K562 (cell line): Measurements from ENCODE around the gene ZBTB20. TPM values are rescaled to one million over a fixed set of nuclear protein-coding genes. Genes with fewer than 3 reads are reported as not detected.

ENCODE experiments used
- ATAC-seq: fragments of 200-7000 bp; cut with Tn5 transposase; 3 replicates; pipeline ENCODE4 v1.9.1; 2020; ENCODE audit warnings: moderate library complexity
- BruUV-seq: library from RNA; stranded (reverse); fragments of 400-500 nt; replicated peaks from 2 replicates; lab custom pipeline; 2021; lab: Mats Ljungman, UMichigan
- CTCF ChIA-PET: fragments of 300-600 bp; formaldehyde crosslinking; extraction: SDS; loops from one replicate; lab custom pipeline; 2021; ENCODE audit warnings: low intra/inter-chr PET ratio; lab: Yijun Ruan, JAX
- POLR2A ChIA-PET: fragments of 300-600, 350-650 bp; sonication (Branson Sonifier 250); formaldehyde crosslinking; extraction: SDS; loops from one replicate; lab custom pipeline; 2021; ENCODE audit warnings: antibody characterized with exemption, inconsistent platforms; lab: Yijun Ruan, JAX
- DNase-seq, 4 experiments: peaks; one replicate each; pipeline versions ENCODE4 v3.0.0 to v3.0.0-alpha.2; 2011 to 2018; ENCODE audit warnings: low spot score in 3 of 4, mixed read lengths in 3 of 4; ENCODE audit errors: extremely low read depth in 1 of 4
- FAIRE-seq: peaks from 2 replicates; lab custom pipeline; 2011; peaks lifted over from hg19 to GRCh38; lab: Jason Lieb, UNC
- H2AFZ ChIP-seq: 2 replicates; pipeline ENCODE4 v1.6.0; 2011; ENCODE audit warnings: low read depth, low read length, control low read depth, inconsistent platforms
- H3K27ac ChIP-seq: fragments of 200-600 bp; 3 replicates; pipeline ENCODE4 v1.8.0; 2011; ENCODE audit warnings: low read depth, mild to moderate bottlenecking, control low read depth, inconsistent platforms, low read length, moderate library complexity, mixed read lengths; ENCODE audit errors: extremely low read depth
- H3K27me3 ChIP-seq, 2 experiments: fragments of 300-600 bp in 1 of 2; 2 replicates in 1 of 2; 3 replicates in 1 of 2; pipeline versions ENCODE4 v1.6.0 to v1.8.0; 2011; ENCODE audit warnings: inconsistent platforms in 2 of 2, low read length in 2 of 2, mild to moderate bottlenecking in 1 of 2, mixed read lengths in 1 of 2, moderate library complexity in 1 of 2; ENCODE audit not compliant: control insufficient read depth in 2 of 2, insufficient read depth in 2 of 2
- H3K36me3 ChIP-seq: fragments of 300-600 bp; 3 replicates; pipeline ENCODE4 v1.8.0; 2011; ENCODE audit warnings: mild to moderate bottlenecking, low read length, inconsistent platforms; ENCODE audit not compliant: control insufficient read depth, insufficient read depth
- H3K4me1 ChIP-seq, 2 experiments: fragments of 200-600 bp in 1 of 2; replicated peaks in 1 of 2; 2 replicates in 1 of 2; 3 replicates in 1 of 2; pipeline versions ENCODE4 v1.5.1 to v1.8.0; 2011; ENCODE audit warnings: inconsistent platforms in 2 of 2, low read length in 2 of 2, mild to moderate bottlenecking in 1 of 2, mixed read lengths in 1 of 2, moderate library complexity in 1 of 2; ENCODE audit not compliant: control insufficient read depth in 2 of 2, insufficient read depth in 2 of 2
- H3K4me2 ChIP-seq: 2 replicates; pipeline ENCODE4 v1.6.1; 2011; ENCODE audit warnings: low read length, control low read depth, inconsistent platforms, mixed read lengths; ENCODE audit not compliant: insufficient read depth
- H3K4me3 ChIP-seq: fragments of 200-600 bp; sonication (generic), shearing (Covaris generic); 2 replicates; pipeline ENCODE4 v1.5.1; 2016; ENCODE audit warnings: control low read depth, inconsistent platforms
- H3K79me2 ChIP-seq: fragments of 200-600 bp; 3 replicates; pipeline ENCODE4 v1.8.0; 2011; ENCODE audit warnings: low read length, inconsistent platforms; ENCODE audit not compliant: control insufficient read depth, insufficient read depth
- H3K9ac ChIP-seq, 2 experiments: 2 replicates each; pipeline versions ENCODE4 v1.6.0 to v1.6.1; 2011; ENCODE audit warnings: low read depth in 2 of 2, low read length in 2 of 2, control low read depth in 1 of 2, inconsistent platforms in 1 of 2, mild to moderate bottlenecking in 1 of 2, mixed read lengths in 1 of 2; ENCODE audit not compliant: insufficient read depth in 1 of 2
- H3K9me1 ChIP-seq: one replicate; pipeline ENCODE4 v1.6.0; 2011; ENCODE audit warnings: inconsistent platforms, mild to moderate bottlenecking, low read length, moderate library complexity; ENCODE audit not compliant: control insufficient read depth, insufficient read depth
- H3K9me3 ChIP-seq: replicated peaks from 2 replicates; pipeline ENCODE4 v1.5.1; 2011; ENCODE audit warnings: low read depth, low read length, inconsistent platforms; ENCODE audit not compliant: control insufficient read depth, insufficient read depth
- H4K20me1 ChIP-seq: replicated peaks from 2 replicates; pipeline ENCODE4 v1.6.1; 2011; ENCODE audit warnings: low read length, inconsistent platforms, mixed read lengths; ENCODE audit not compliant: control insufficient read depth, insufficient read depth
- HDAC2 ChIP-seq: fragments of 450-650 bp; IDR thresholded peaks from 2 replicates; pipeline ENCODE4 v1.6.1; 2016; ENCODE audit warnings: mild to moderate bottlenecking
- IRF2 ChIP-seq: sonication (generic); formaldehyde crosslinking; IDR thresholded peaks from 2 replicates; pipeline ENCODE4 v1.8.1; 2022; ENCODE audit warnings: mild to moderate bottlenecking, missing genetic modification reagents
- KDM4B ChIP-seq, 2 experiments: fragments of 450-650 bp in 1 of 2; sonication (generic) in 1 of 2; IDR thresholded peaks; 2 replicates each; pipeline ENCODE4 v1.6.1; 2016 to 2017; ENCODE audit warnings: borderline replicate concordance in 2 of 2, antibody characterized with exemption in 1 of 2, low read depth in 1 of 2, mild to moderate bottlenecking in 1 of 2
- MTA1 ChIP-seq: fragments of 450-650 bp; IDR thresholded peaks from 2 replicates; pipeline ENCODE4 v1.6.1; 2017; ENCODE audit warnings: borderline replicate concordance
- MXI1 ChIP-seq: IDR thresholded peaks from 2 replicates; pipeline ENCODE4 v1.6.1; 2011; ENCODE audit warnings: low read depth, mild to moderate bottlenecking, improper control_type of control experiment, low read length
- MYC ChIP-seq, 2 experiments: fragments of 250-450 bp in 1 of 2; sonication (Bioruptor Pico) in 1 of 2; IDR thresholded peaks; 2 replicates each; pipeline versions ENCODE4 v1.5.1 to v1.6.1; 2012 to 2021; ENCODE audit warnings: low read depth in 2 of 2, borderline replicate concordance in 1 of 2, improper control_type of control experiment in 1 of 2, low read length in 1 of 2, mild to moderate bottlenecking in 1 of 2, moderate library complexity in 1 of 2
- NFE2 ChIP-seq: IDR thresholded peaks from 2 replicates; pipeline ENCODE4 v1.6.1; 2014; ENCODE audit warnings: antibody characterized with exemption, low read depth
- PHF21A ChIP-seq: fragments of 450-650 bp; IDR thresholded peaks from 2 replicates; pipeline ENCODE4 v1.6.1; 2017; ENCODE audit warnings: low read depth, borderline replicate concordance
- POLR2B ChIP-seq: fragments of 450-650 bp; IDR thresholded peaks from 2 replicates; pipeline ENCODE4 v1.6.1; 2018; ENCODE audit warnings: low read depth; ENCODE audit not compliant: partially characterized antibody
- PPARD ChIP-seq: fragments of 250-450 bp; sonication (Bioruptor Pico); IDR thresholded peaks from 2 replicates; pipeline ENCODE4 v1.8.0; 2022; ENCODE audit warnings: inconsistent platforms, mild to moderate bottlenecking, moderate library complexity
- TFAM ChIP-seq: fragments of 250-450 bp; sonication (Bioruptor Pico); conservative IDR thresholded peaks from 2 replicates; pipeline ENCODE4 v1.5.0; 2021; ENCODE audit warnings: mild to moderate bottlenecking, moderate library complexity
- WGBS: fragments of 100-300 bp; shearing (Covaris generic); methylation state at CpG from one replicate; pipeline ENCODE4 v1.1.6; 2016; ENCODE audit warnings: low coverage, mixed read lengths; ENCODE audit not compliant: insufficient coverage; ENCODE audit errors: missing lambda C conversion rate; 5-methylcytosine and 5-hydroxymethylcytosine counted together
- in situ Hi-C: fragments of 300-500 bp; cut with MboI; formaldehyde crosslinking; loops from 4 replicates; pipeline ENCODE4 v1.15.0; 2018; ENCODE audit warnings: inconsistent platforms, mixed read lengths
- intact Hi-C: fragments of 100-400 bp; cut with micrococcal nuclease; formaldehyde crosslinking; loops from 2 replicates; pipeline ENCODE4 v1.14.2; 2022
- polyA plus RNA-seq, 8 experiments: library from polyadenylated mRNA; depleted of rRNA in 4 of 8; stranded (reverse) in 5 of 8; unstranded in 3 of 8; fragments of >200 nt; fragmentation: Nextera tagmentation in 2 of 8; fragmentation: Illumina TruSeq in 1 of 8; extraction: Ambion mirVana in 2 of 8; extraction: Trizol in 1 of 8; gene quantifications; 2 replicates each; pipeline versions ENCODE4 v1.2.1 to v1.2.3, GENCODE V29; 2011 to 2014; ENCODE audit warnings: inconsistent platforms in 1 of 8, missing spikeins in 1 of 8
- total RNA-seq, 7 experiments: library from RNA; depleted of rRNA in 6 of 7; stranded (reverse); fragments of >200 nt in 6 of 7; fragmentation: Illumina TruSeq in 2 of 7; extraction: Trizol in 2 of 7; gene quantifications; 2 replicates each; pipeline versions ENCODE4 v1.2.1 to v1.2.3, GENCODE V29; 2011 to 2021; ENCODE audit warnings: low replicate concordance in 1 of 7

ZBTB20 gene
- total and polyA plus RNA-seq, 9 of the 15 experiments (the other 6 are each of a cell fraction or from before 2014, with no cell fraction given), result 0.17 to 1.7 (median 0.45) TPM

- ATAC-seq, result no peak
- Histone ChIP-seq H3K4me1 (no peaks in the 10 kb centered on the region), H3K9ac (no peak overlapping the region), H4K20me1 (no peaks in the 10 kb centered on the region), H3K79me2 (no peaks in the 10 kb centered on the region), H3K36me3 (no peaks in the 10 kb centered on the region), H3K4me3 (no peak overlapping the region), H2AFZ (no peak overlapping the region), H3K27me3 (no peaks in the 10 kb centered on the region), H3K9me1 (no peaks in the 10 kb centered on the region), H3K4me2 (no peak overlapping the region), H3K9me3 (no peaks in the 10 kb centered on the region), H3K27ac (no peak overlapping the region)
- 11% methylated on average over 4 of the region's 5 CpGs for WGBS
- TF ChIP-seq KDM4B (IDR thresholded peaks at IDR 0.05; ENCODE audit: borderline replicate concordance in 2 of 2, low read depth in 1 of 2) (no peak), IRF2 (CRISPR knock-in tag) (no peak), MTA1 (no peak), HDAC2 (no peak), POLR2B (no peak), PHF21A (no peak), MYC (IDR thresholded peaks at IDR 0.05; ENCODE audit: low read depth, low read length) (no peak), MYC (CRISPR knock-in tag; IDR thresholded peaks at IDR 0.05; ENCODE audit: borderline replicate concordance, low read depth) (no peak), MXI1 (no peak), NFE2 (no peak), TFAM (no peak), PPARD (no peak)
- FAIRE-seq, result no peak
- in situ Hi-C loops (no loop called here), intact Hi-C loops (no loop called here)
- no peak for DNase-seq
- POLR2A ChIA-PET, result no interaction called here
- CTCF ChIA-PET, result no interaction called here
- BruUV-seq, result no TSS peak
Measured at GRCh38 chr3:114809668-114810413, 337.2 kb downstream of the ZBTB20 start.
